Left lung (tissue), 10 donors: ENCODE results near the gene SYCP2. TPM values are rescaled to one million over a fixed set of nuclear protein-coding genes. Genes with fewer than 3 reads are reported as not detected.

Experiments used
- ATAC-seq: fragments of 200-7000 bp; cut with Tn5 transposase; one replicate; pipeline ENCODE4 v1.9.1; 2020; ENCODE audit warnings: moderate library complexity
- DNase-seq, 4 donors: peaks; one replicate each; pipeline ENCODE4 v3.0.0-alpha.2; 2013 to 2020
- H3K27ac ChIP-seq, 2 donors: fragments of 200-600 bp; sonication (generic) in 1 of 2; one replicate each; pipeline versions ENCODE4 v1.5.0 to v1.8.0; 2020 to 2021
- H3K27me3 ChIP-seq, 2 donors: fragments of 200-600 bp; sonication (generic) in 1 of 2; one replicate each; pipeline versions ENCODE4 v1.5.0 to v1.8.0; 2020 to 2021
- H3K36me3 ChIP-seq, 2 donors: fragments of 200-600 bp; sonication (generic) in 1 of 2; one replicate each; pipeline versions ENCODE4 v1.5.0 to v1.8.0; 2020 to 2021
- H3K4me1 ChIP-seq, 2 donors: fragments of 200-600 bp; one replicate each; pipeline ENCODE4 v1.8.0; 2021
- H3K4me3 ChIP-seq, 2 donors: fragments of 200-600 bp; sonication (generic) in 1 of 2; one replicate each; pipeline versions ENCODE4 v1.5.0 to v1.8.0; 2020 to 2021; ENCODE audit warnings: mild to moderate bottlenecking in 1 of 2
- H3K9me3 ChIP-seq, 2 donors: fragments of 200-600 bp; sonication (generic) in 1 of 2; one replicate each; pipeline versions ENCODE4 v1.5.0 to v1.8.0; 2020 to 2021
- CTCF ChIP-seq, 2 donors: fragments of 200-600 bp; sonication (generic) in 1 of 2; IDR thresholded peaks; one replicate each; pipeline versions ENCODE4 v1.5.0 to v1.8.0; 2021; ENCODE audit warnings: antibody characterized with exemption in 2 of 2
- intact Hi-C, 2 donors: fragments of 100-400 bp; cut with DNase I; formaldehyde crosslinking; loops; one replicate each; pipeline versions ENCODE4 v1.11.2 to v1.14.2; 2022
- polyA plus RNA-seq, 6 donors: library from polyadenylated mRNA; unstranded; fragments of 120-200 nt; gene quantifications; one replicate each; pipeline ENCODE4 v1.2.1, GENCODE V29; 2013; ENCODE audit not compliant: insufficient read length in 6 of 6
- total RNA-seq, 2 donors: library from RNA; stranded (reverse); fragmentation: NEBNext Ultra II Directional; extraction: Animal tissue kit (Norgen Biotek cat#: 25700); gene quantifications; one replicate each; pipeline ENCODE4 v1.2.1, GENCODE V29; 2021
- donor health status: DM: no; HTN: yes; CAD: no.
- donor health status: DM: no; HTN: no; CAD: no.

SYCP2 gene
- total and polyA plus RNA-seq, 8 donors: 1.8 to 12.0 (median 9.1) TPM

DNA sequence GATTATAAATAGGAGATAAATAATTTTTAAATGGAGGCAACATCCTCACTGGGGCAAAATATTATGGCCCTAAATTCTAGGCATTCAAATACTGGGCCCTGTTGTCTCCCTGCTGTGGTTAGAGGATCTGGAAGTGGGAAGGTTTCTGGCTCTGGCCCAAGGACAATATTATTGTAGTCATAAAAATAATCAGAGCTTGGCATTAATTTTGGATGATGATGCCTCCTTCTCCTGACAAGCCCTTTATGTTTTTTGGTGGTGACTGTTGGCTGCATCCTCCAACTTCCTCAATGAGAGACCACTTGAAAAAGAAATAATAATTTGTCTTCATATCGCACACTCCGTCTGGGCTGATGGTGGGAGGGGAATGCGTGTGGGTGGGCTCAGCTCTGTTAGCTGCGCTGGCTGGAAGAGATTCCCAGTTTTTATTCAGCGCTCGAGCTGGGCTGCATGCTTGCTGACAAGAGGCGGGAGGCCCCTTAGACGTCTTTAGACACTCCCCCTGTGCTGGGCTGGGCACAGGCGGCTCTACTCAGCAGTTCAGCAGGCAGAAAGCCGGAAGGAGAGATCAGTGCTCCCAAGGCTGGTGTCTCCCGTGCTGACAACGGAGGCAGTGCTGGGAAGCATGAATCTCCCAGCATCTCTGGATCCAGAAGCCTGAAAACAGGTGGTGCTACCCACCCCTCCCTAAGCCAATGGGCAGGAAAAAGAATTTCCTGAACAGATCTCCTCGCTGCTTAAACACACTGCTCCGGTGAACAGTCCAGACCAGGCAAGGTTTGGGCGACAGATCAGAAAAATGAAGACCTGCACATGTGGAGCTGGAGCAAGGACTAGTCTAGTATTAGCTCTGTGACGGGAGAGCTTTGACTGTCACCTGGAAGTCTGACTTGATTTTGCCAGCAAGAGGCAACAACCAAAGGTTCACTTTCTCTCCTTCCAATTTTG lies 97.7 kb downstream of the SYCP2 start:
- no peaks in the 10 kb centered on the region for H3K9me3 ChIP-seq
- no peak overlapping the region for H3K27ac ChIP-seq
- peaks cover 0 to 44% of the 10 kb centered on the region in 2 donors for H3K27me3 ChIP-seq
- DNase-seq (peak in 3 of 4 donors; percentile 63 to 87 (median 71)), ATAC-seq (peak; percentile 86)
- intact Hi-C loops: no loop called here
- no peak for TF ChIP-seq CTCF (IDR thresholded peaks at IDR 0.05)
- peaks cover 0 to 12% of the 10 kb centered on the region in 2 donors for H3K4me1 ChIP-seq
- no peaks in the 10 kb centered on the region for H3K36me3 ChIP-seq
- peak overlapping the region in 1 of 2 donors; percentile 7 for H3K4me3 ChIP-seq

- H3K4me1 ChIP-seq: peaks cover 0 to 12% of the 10 kb centered on the region in 2 donors
- TF ChIP-seq CTCF (IDR thresholded peaks at IDR 0.05): no peak
- no peak overlapping the region for H3K27ac ChIP-seq
- H3K36me3 ChIP-seq: no peaks in the 10 kb centered on the region
- H3K27me3 ChIP-seq: peaks cover 0 to 48% of the 10 kb centered on the region in 2 donors
- DNase-seq: peak in 2 of 4 donors; percentile 19 to 29
- no peak overlapping the region for H3K4me3 ChIP-seq
- ATAC-seq: no peak
- intact Hi-C loops: no loop called here
- no peaks in the 10 kb centered on the region for H3K9me3 ChIP-seq
These were observed 98.4 kb downstream of the SYCP2 start for GRCh38 chr20:59835057-59835447.

GRCh38 chr20:59832406-59833363 lies 100.8 kb downstream of the SYCP2 start:
- DNase-seq (no peak), ATAC-seq (no peak)
- Histone ChIP-seq H3K27me3 (peaks cover 0 to 61% of the 10 kb centered on the region in 2 donors), H3K27ac (no peak overlapping the region), H3K4me3 (no peak overlapping the region), H3K36me3 (no peaks in the 10 kb centered on the region), H3K9me3 (no peaks in the 10 kb centered on the region), H3K4me1 (peaks cover 0 to 12% of the 10 kb centered on the region in 2 donors)
- intact Hi-C loops: no loop called here
- no peak for TF ChIP-seq CTCF (IDR thresholded peaks at IDR 0.05)

DNA sequence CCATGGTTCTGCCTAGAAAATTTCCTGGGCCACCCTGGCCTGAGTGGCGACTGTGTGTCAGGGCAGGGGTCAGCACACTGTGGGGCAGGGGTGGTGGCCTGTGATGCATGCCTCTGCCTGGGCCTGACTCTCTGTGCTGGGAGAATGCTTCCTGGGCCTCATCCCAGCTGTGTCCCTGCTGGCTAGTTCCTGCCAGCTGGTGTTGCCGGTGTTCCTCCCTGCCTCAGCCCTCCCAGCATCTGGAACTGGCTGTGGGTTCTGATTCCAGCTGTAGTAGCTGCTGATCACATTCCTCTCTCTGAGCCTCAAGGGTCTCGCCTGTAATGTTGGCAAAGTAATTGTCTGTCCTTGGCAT lies 101.5 kb downstream of the SYCP2 start:
- intact Hi-C loops: no loop called here
- no peak for TF ChIP-seq CTCF (IDR thresholded peaks at IDR 0.05)

More for the DNA sequence above, 101.5 kb downstream of the SYCP2 start:
- ATAC-seq (no peak), DNase-seq (peak in 1 of 4 donors; percentile 37)
- Histone ChIP-seq H3K4me1 (peaks cover 0 to 12% of the 10 kb centered on the region in 2 donors), H3K4me3 (no peak overlapping the region), H3K27me3 (peaks cover 0 to 61% of the 10 kb centered on the region in 2 donors), H3K36me3 (no peaks in the 10 kb centered on the region), H3K27ac (peak overlapping the region in 1 of 2 donors; percentile 7), H3K9me3 (no peaks in the 10 kb centered on the region)
